Esophagus squamous epithelium (tissue), 4 donors: Measurements from ENCODE around the gene CRB3.

Source experiments
- POLR2A ChIP-seq, 4 donors: fragments of 450-650 bp; IDR thresholded peaks; one replicate each; pipeline ENCODE4 v1.6.1; 2017; ENCODE audit warnings: antibody characterized with exemption in 4 of 4, mild to moderate bottlenecking in 4 of 4, moderate library complexity in 3 of 4
- TF ChIP-seq, protein P1 (sequence below), 6 experiments: fragments of 450-650 bp in 4 of 6; fragments of 200-600 bp in 2 of 6; sonication (generic) in 2 of 6; IDR thresholded peaks; one replicate each; pipeline ENCODE4 v1.5.1; 2016 to 2019; ENCODE audit warnings: antibody characterized with exemption in 6 of 6, mild to moderate bottlenecking in 4 of 6, moderate library complexity in 4 of 6

DNA sequence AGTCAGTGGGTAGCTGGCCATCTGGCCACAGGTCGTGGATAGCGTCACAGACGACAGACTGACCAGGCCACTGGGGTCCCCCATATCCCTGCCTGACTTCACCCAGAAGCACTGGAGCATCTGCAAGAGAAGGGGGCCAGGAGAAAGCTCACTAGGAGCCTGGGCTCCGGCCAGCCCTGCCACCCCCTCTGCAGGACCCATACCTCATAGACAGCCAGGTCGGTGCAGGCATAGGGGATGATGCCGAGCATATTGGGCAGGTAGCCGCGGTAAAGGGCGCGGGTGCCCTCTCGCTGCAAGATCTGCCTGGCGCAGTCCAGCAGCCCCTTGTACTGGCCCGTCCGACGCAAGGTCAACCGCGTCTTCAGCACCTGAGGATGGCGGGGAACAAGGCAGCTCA, 36.9 kb upstream of the CRB3 start:
- TF ChIP-seq, protein P1, sequence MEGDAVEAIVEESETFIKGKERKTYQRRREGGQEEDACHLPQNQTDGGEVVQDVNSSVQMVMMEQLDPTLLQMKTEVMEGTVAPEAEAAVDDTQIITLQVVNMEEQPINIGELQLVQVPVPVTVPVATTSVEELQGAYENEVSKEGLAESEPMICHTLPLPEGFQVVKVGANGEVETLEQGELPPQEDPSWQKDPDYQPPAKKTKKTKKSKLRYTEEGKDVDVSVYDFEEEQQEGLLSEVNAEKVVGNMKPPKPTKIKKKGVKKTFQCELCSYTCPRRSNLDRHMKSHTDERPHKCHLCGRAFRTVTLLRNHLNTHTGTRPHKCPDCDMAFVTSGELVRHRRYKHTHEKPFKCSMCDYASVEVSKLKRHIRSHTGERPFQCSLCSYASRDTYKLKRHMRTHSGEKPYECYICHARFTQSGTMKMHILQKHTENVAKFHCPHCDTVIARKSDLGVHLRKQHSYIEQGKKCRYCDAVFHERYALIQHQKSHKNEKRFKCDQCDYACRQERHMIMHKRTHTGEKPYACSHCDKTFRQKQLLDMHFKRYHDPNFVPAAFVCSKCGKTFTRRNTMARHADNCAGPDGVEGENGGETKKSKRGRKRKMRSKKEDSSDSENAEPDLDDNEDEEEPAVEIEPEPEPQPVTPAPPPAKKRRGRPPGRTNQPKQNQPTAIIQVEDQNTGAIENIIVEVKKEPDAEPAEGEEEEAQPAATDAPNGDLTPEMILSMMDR (IDR thresholded peaks at IDR 0.05): no peak
- no peak for TF ChIP-seq POLR2A (IDR thresholded peaks at IDR 0.05)
